Ammon's horn (tissue), 1 donor: ENCODE data around the gene PDC.
"Not testable (repeated sequence)": the region's sequence is repeated elsewhere in the genome, so short reads cannot be mapped to it uniquely, and the experiment has no call there.

Source experiments
- DNase-seq: peaks from one replicate; pipeline ENCODE4 v3.0.0-alpha.2; 2016; ENCODE audit warnings: low spot score

The PDC gene

GRCh38 chr1:186465491-186465890 lies 4.6 kb upstream of the PDC start:
- not testable (repeated sequence) for DNase-seq

- DNase-seq, result no peak
Observed at GRCh38 chr1:186463926-186464325, 3.0 kb upstream of the PDC start.

- no peak for DNase-seq
Observed at GRCh38 chr1:186463511-186463910, 2.6 kb upstream of the PDC start.

GRCh38 chr1:186459161-186459560 lies 1.8 kb downstream of the PDC start:
- not testable (repeated sequence) for DNase-seq

GRCh38 chr1:186456729-186457255 lies 4.1 kb downstream of the PDC start:
- no peak for DNase-seq

GRCh38 chr1:186454981-186455380 lies 5.9 kb downstream of the PDC start:
- DNase-seq, result no peak

- DNase-seq, result no peak
Observed at GRCh38 chr1:186446152-186446551, 14.8 kb downstream of the PDC start.

- no peak for DNase-seq
Observed at GRCh38 chr1:186443638-186444037, 17.3 kb downstream of the PDC start.

GRCh38 chr1:186442651-186443375 lies 18.1 kb downstream of the PDC start:
- peak; percentile 5 for DNase-seq

GRCh38 chr1:186440584-186440983 lies 20.3 kb downstream of the PDC start:
- no peak for DNase-seq

GRCh38 chr1:186438567-186438966 lies 22.3 kb downstream of the PDC start:
- no peak for DNase-seq

GRCh38 chr1:186435336-186435735 lies 25.6 kb downstream of the PDC start:
- no peak for DNase-seq

- DNase-seq, result no peak
Observed at GRCh38 chr1:186429017-186429416, 31.9 kb downstream of the PDC start.

- DNase-seq, result no peak
Observed at GRCh38 chr1:186426118-186426517, 34.8 kb downstream of the PDC start.

GRCh38 chr1:186424539-186424938 lies 36.4 kb downstream of the PDC start:
- DNase-seq, result no peak

GRCh38 chr1:186421446-186421845 lies 39.5 kb downstream of the PDC start:
- no peak for DNase-seq

- no peak for DNase-seq
Observed at GRCh38 chr1:186420923-186421322, 40.0 kb downstream of the PDC start.

- no peak for DNase-seq
Observed at GRCh38 chr1:186420311-186420710, 40.6 kb downstream of the PDC start.

GRCh38 chr1:186418503-186418902 lies 42.4 kb downstream of the PDC start:
- no peak for DNase-seq

- no peak for DNase-seq
Observed at GRCh38 chr1:186413319-186413718, 47.6 kb downstream of the PDC start.

- DNase-seq, result no peak
Observed at GRCh38 chr1:186409091-186409490, 51.8 kb downstream of the PDC start.

- peak; percentile 14 for DNase-seq
Observed at GRCh38 chr1:186404454-186405051, 56.4 kb downstream of the PDC start.

GRCh38 chr1:186403632-186404031 lies 57.3 kb downstream of the PDC start:
- DNase-seq, result no peak

GRCh38 chr1:186401446-186401845 lies 59.5 kb downstream of the PDC start:
- DNase-seq, result not testable (repeated sequence)
